K562 (cell line): ENCODE data around the gene UBE3B. TPM values are rescaled to one million over a fixed set of nuclear protein-coding genes. Genes with fewer than 3 reads are reported as not detected.
A peak's percentile ranks its signal among the peaks of the same experiment; 100 is the strongest.

Experiments used
- ATAC-seq: fragments of 200-7000 bp; cut with Tn5 transposase; 3 replicates; pipeline ENCODE4 v1.9.1; 2020; ENCODE audit warnings: moderate library complexity
- BruUV-seq: library from RNA; stranded (reverse); fragments of 400-500 nt; replicated peaks from 2 replicates; lab custom pipeline; 2021; lab: Mats Ljungman, UMichigan
- CTCF ChIA-PET: fragments of 300-600 bp; formaldehyde crosslinking; extraction: SDS; loops from one replicate; lab custom pipeline; 2021; ENCODE audit warnings: low intra/inter-chr PET ratio; lab: Yijun Ruan, JAX
- POLR2A ChIA-PET: fragments of 300-600, 350-650 bp; sonication (Branson Sonifier 250); formaldehyde crosslinking; extraction: SDS; loops from one replicate; lab custom pipeline; 2021; ENCODE audit warnings: antibody characterized with exemption, inconsistent platforms; lab: Yijun Ruan, JAX
- DNase-seq, 4 experiments: peaks; one replicate each; pipeline versions ENCODE4 v3.0.0 to v3.0.0-alpha.2; 2011 to 2018; ENCODE audit warnings: low spot score in 3 of 4, mixed read lengths in 3 of 4; ENCODE audit errors: extremely low read depth in 1 of 4
- FAIRE-seq: peaks from 2 replicates; lab custom pipeline; 2011; peaks lifted over from hg19 to GRCh38; lab: Jason Lieb, UNC
- H2AFZ ChIP-seq: 2 replicates; pipeline ENCODE4 v1.6.0; 2011; ENCODE audit warnings: low read depth, low read length, control low read depth, inconsistent platforms
- H3K27ac ChIP-seq: fragments of 200-600 bp; 3 replicates; pipeline ENCODE4 v1.8.0; 2011; ENCODE audit warnings: low read depth, mild to moderate bottlenecking, control low read depth, inconsistent platforms, low read length, moderate library complexity, mixed read lengths; ENCODE audit errors: extremely low read depth
- H3K27me3 ChIP-seq, 2 experiments: fragments of 300-600 bp in 1 of 2; 2 replicates in 1 of 2; 3 replicates in 1 of 2; pipeline versions ENCODE4 v1.6.0 to v1.8.0; 2011; ENCODE audit warnings: inconsistent platforms in 2 of 2, low read length in 2 of 2, mild to moderate bottlenecking in 1 of 2, mixed read lengths in 1 of 2, moderate library complexity in 1 of 2; ENCODE audit not compliant: control insufficient read depth in 2 of 2, insufficient read depth in 2 of 2
- H3K36me3 ChIP-seq: fragments of 300-600 bp; 3 replicates; pipeline ENCODE4 v1.8.0; 2011; ENCODE audit warnings: mild to moderate bottlenecking, low read length, inconsistent platforms; ENCODE audit not compliant: control insufficient read depth, insufficient read depth
- H3K4me1 ChIP-seq, 2 experiments: fragments of 200-600 bp in 1 of 2; replicated peaks in 1 of 2; 2 replicates in 1 of 2; 3 replicates in 1 of 2; pipeline versions ENCODE4 v1.5.1 to v1.8.0; 2011; ENCODE audit warnings: inconsistent platforms in 2 of 2, low read length in 2 of 2, mild to moderate bottlenecking in 1 of 2, mixed read lengths in 1 of 2, moderate library complexity in 1 of 2; ENCODE audit not compliant: control insufficient read depth in 2 of 2, insufficient read depth in 2 of 2
- H3K4me2 ChIP-seq: 2 replicates; pipeline ENCODE4 v1.6.1; 2011; ENCODE audit warnings: low read length, control low read depth, inconsistent platforms, mixed read lengths; ENCODE audit not compliant: insufficient read depth
- H3K4me3 ChIP-seq: fragments of 200-600 bp; sonication (generic), shearing (Covaris generic); 2 replicates; pipeline ENCODE4 v1.5.1; 2016; ENCODE audit warnings: control low read depth, inconsistent platforms
- H3K79me2 ChIP-seq: fragments of 200-600 bp; 3 replicates; pipeline ENCODE4 v1.8.0; 2011; ENCODE audit warnings: low read length, inconsistent platforms; ENCODE audit not compliant: control insufficient read depth, insufficient read depth
- H3K9ac ChIP-seq, 2 experiments: 2 replicates each; pipeline versions ENCODE4 v1.6.0 to v1.6.1; 2011; ENCODE audit warnings: low read depth in 2 of 2, low read length in 2 of 2, control low read depth in 1 of 2, inconsistent platforms in 1 of 2, mild to moderate bottlenecking in 1 of 2, mixed read lengths in 1 of 2; ENCODE audit not compliant: insufficient read depth in 1 of 2
- H3K9me1 ChIP-seq: one replicate; pipeline ENCODE4 v1.6.0; 2011; ENCODE audit warnings: inconsistent platforms, mild to moderate bottlenecking, low read length, moderate library complexity; ENCODE audit not compliant: control insufficient read depth, insufficient read depth
- H3K9me3 ChIP-seq: replicated peaks from 2 replicates; pipeline ENCODE4 v1.5.1; 2011; ENCODE audit warnings: low read depth, low read length, inconsistent platforms; ENCODE audit not compliant: control insufficient read depth, insufficient read depth
- H4K20me1 ChIP-seq: replicated peaks from 2 replicates; pipeline ENCODE4 v1.6.1; 2011; ENCODE audit warnings: low read length, inconsistent platforms, mixed read lengths; ENCODE audit not compliant: control insufficient read depth, insufficient read depth
- ATF7 ChIP-seq: fragments of 450-650 bp; IDR thresholded peaks from 2 replicates; pipeline ENCODE4 v1.7.1; 2014; ENCODE audit warnings: mild to moderate bottlenecking, moderate library complexity
- CBX1 ChIP-seq: sonication (generic); IDR thresholded peaks from 2 replicates; pipeline ENCODE4 v1.6.1; 2016; ENCODE audit warnings: antibody characterized with exemption, low read depth, mild to moderate bottlenecking
- HLTF ChIP-seq: fragments of 450-650 bp; IDR thresholded peaks from 2 replicates; pipeline ENCODE4 v1.6.1; 2016
- KDM5B ChIP-seq: fragments of 200-600 bp; sonication (generic); IDR thresholded peaks from 2 replicates; pipeline ENCODE4 v1.6.1; 2012; ENCODE audit warnings: low read depth, mild to moderate bottlenecking, moderate library complexity, low read length, control low read depth, inconsistent platforms; ENCODE audit not compliant: insufficient replicate concordance
- MEIS2 ChIP-seq: fragments of 450-650 bp; IDR thresholded peaks from 2 replicates; pipeline ENCODE4 v1.6.1; 2014; ENCODE audit warnings: mild to moderate bottlenecking; ENCODE audit not compliant: partially characterized antibody
- NFIX ChIP-seq: fragments of 250-450 bp; sonication (Bioruptor Pico); IDR thresholded peaks from 2 replicates; pipeline ENCODE4 v1.4.0; 2020; ENCODE audit warnings: low read depth, mild to moderate bottlenecking, moderate library complexity
- PRPF4 ChIP-seq: fragments of 200-400 bp; formaldehyde crosslinking; IDR thresholded peaks from one replicate; pipeline ENCODE4 v1.6.1; 2017; ENCODE audit warnings: low read length, low read depth, mild to moderate bottlenecking; ENCODE audit not compliant: insufficient read depth, poor library complexity, severe bottlenecking
- SMAD4 ChIP-seq: fragments of 250-450 bp; sonication (Bioruptor Pico); conservative IDR thresholded peaks from 2 replicates; pipeline ENCODE4 v1.8.0; 2021; ENCODE audit warnings: inconsistent platforms, mild to moderate bottlenecking, moderate library complexity
- SPI1 ChIP-seq: IDR thresholded peaks from 2 replicates; pipeline ENCODE4 v1.6.1; 2011; ENCODE audit warnings: low read depth, low read length, control low read depth, borderline replicate concordance
- ZNF274 ChIP-seq: IDR thresholded peaks from 2 replicates; pipeline ENCODE4 v1.6.1; 2011; ENCODE audit warnings: low read depth, mild to moderate bottlenecking, low read length, moderate library complexity, borderline replicate concordance
- ZNF282 ChIP-seq: sonication (generic); formaldehyde crosslinking; IDR thresholded peaks from 2 replicates; pipeline ENCODE4 v1.8.1; 2023; ENCODE audit warnings: missing genetic modification reagents
- ZNF699 ChIP-seq: fragments of 250-450 bp; sonication (Bioruptor Pico); IDR thresholded peaks from 2 replicates; pipeline ENCODE4 v1.8.0; 2021; ENCODE audit warnings: mild to moderate bottlenecking, moderate library complexity; ENCODE audit not compliant: insufficient replicate concordance
- WGBS: fragments of 100-300 bp; shearing (Covaris generic); methylation state at CpG from one replicate; pipeline ENCODE4 v1.1.6; 2016; ENCODE audit warnings: low coverage, mixed read lengths; ENCODE audit not compliant: insufficient coverage; ENCODE audit errors: missing lambda C conversion rate; 5-methylcytosine and 5-hydroxymethylcytosine counted together
- in situ Hi-C: fragments of 300-500 bp; cut with MboI; formaldehyde crosslinking; loops from 4 replicates; pipeline ENCODE4 v1.15.0; 2018; ENCODE audit warnings: inconsistent platforms, mixed read lengths
- intact Hi-C: fragments of 100-400 bp; cut with micrococcal nuclease; formaldehyde crosslinking; loops from 2 replicates; pipeline ENCODE4 v1.14.2; 2022
- polyA plus RNA-seq, 8 experiments: library from polyadenylated mRNA; depleted of rRNA in 4 of 8; stranded (reverse) in 5 of 8; unstranded in 3 of 8; fragments of >200 nt; fragmentation: Nextera tagmentation in 2 of 8; fragmentation: Illumina TruSeq in 1 of 8; extraction: Ambion mirVana in 2 of 8; extraction: Trizol in 1 of 8; gene quantifications; 2 replicates each; pipeline versions ENCODE4 v1.2.1 to v1.2.3, GENCODE V29; 2011 to 2014; ENCODE audit warnings: inconsistent platforms in 1 of 8, missing spikeins in 1 of 8
- total RNA-seq, 7 experiments: library from RNA; depleted of rRNA in 6 of 7; stranded (reverse); fragments of >200 nt in 6 of 7; fragmentation: Illumina TruSeq in 2 of 7; extraction: Trizol in 2 of 7; gene quantifications; 2 replicates each; pipeline versions ENCODE4 v1.2.1 to v1.2.3, GENCODE V29; 2011 to 2021; ENCODE audit warnings: low replicate concordance in 1 of 7
- TF ChIP-seq, protein P1 (sequence below): sonication (generic); formaldehyde crosslinking; IDR thresholded peaks from 2 replicates; pipeline ENCODE4 v1.8.0; 2022; ENCODE audit warnings: missing genetic modification reagents, mild to moderate bottlenecking, moderate library complexity, borderline replicate concordance
- TF ChIP-seq, protein P2 (sequence below): fragments of 450-650 bp; IDR thresholded peaks from 2 replicates; pipeline ENCODE4 v1.6.1; 2016; ENCODE audit warnings: low read depth, mild to moderate bottlenecking, moderate library complexity

Gene UBE3B
- total and polyA plus RNA-seq, 9 of the 15 experiments (the other 6 are each of a cell fraction or from before 2014, with no cell fraction given) = 7.6 to 23.6 (median 15.5) TPM

DNA sequence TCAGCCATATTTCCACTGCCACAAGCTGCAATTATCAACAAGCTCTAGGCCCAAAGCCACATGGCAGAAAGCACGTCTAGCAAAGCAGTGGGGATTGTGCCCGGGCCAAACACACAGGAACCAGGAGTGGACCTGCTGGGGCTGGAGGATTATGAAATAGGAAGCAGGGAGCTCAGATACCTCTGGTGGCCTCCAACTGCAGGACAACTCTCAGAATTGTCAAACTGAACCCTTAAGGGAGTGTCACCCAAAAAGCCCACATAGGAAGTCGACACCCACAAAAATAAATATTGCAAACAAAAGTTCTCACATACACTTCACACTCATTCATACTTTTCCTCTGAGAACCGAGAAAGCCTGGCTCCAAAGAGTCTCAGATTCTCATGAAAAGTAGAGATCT lies 26.5 kb upstream of the UBE3B start:
- BruUV-seq = no TSS peak

More for the DNA sequence above, 26.5 kb upstream of the UBE3B start:
- Histone ChIP-seq H3K27me3 (no peaks in the 10 kb centered on the region), H3K36me3 (peaks cover 64% of the 10 kb centered on the region; the same call in 2 of the 3 replicates), H3K4me3 (no peak overlapping the region), H3K9me1 (no peaks in the 10 kb centered on the region), H3K4me2 (no peak overlapping the region), H3K9ac (no peak overlapping the region), H3K27ac (no peak overlapping the region), H3K79me2 (no peaks in the 10 kb centered on the region), H2AFZ (no peak overlapping the region), H3K4me1 (peaks cover 0 to 3% of the 10 kb centered on the region in 2 experiments; a peak in 1 of 5 replicates), H3K9me3 (no peaks in the 10 kb centered on the region), H4K20me1 (no peaks in the 10 kb centered on the region)
- intact Hi-C loops (no loop called here), in situ Hi-C loops (no loop called here)
- 85% methylated on average over 4 of the region's 4 CpGs for WGBS
- no peak for DNase-seq
- ChIA-PET POLR2A (interaction anchor here (1.4 kb wide), 1 partner anchor 10 kb away, joined by 5 read pairs; no protein-coding TSS in a partner anchor), CTCF (no interaction called here)
- FAIRE-seq = peak; percentile 32
- no peak for TF ChIP-seq ZNF699 (CRISPR knock-in tag)
- no peak for TF ChIP-seq ZNF282 (CRISPR knock-in tag)
- no peak for TF ChIP-seq SPI1
- TF ChIP-seq, protein P1, sequence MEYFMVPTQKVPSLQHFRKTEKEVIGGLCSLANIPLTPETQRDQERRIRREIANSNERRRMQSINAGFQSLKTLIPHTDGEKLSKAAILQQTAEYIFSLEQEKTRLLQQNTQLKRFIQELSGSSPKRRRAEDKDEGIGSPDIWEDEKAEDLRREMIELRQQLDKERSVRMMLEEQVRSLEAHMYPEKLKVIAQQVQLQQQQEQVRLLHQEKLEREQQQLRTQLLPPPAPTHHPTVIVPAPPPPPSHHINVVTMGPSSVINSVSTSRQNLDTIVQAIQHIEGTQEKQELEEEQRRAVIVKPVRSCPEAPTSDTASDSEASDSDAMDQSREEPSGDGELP (CRISPR knock-in tag) = no peak
- TF ChIP-seq, protein P2, sequence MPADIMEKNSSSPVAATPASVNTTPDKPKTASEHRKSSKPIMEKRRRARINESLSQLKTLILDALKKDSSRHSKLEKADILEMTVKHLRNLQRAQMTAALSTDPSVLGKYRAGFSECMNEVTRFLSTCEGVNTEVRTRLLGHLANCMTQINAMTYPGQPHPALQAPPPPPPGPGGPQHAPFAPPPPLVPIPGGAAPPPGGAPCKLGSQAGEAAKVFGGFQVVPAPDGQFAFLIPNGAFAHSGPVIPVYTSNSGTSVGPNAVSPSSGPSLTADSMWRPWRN = no peak
- TF ChIP-seq SMAD4 (CRISPR knock-in tag) = no peak
- TF ChIP-seq MEIS2 = no peak
- TF ChIP-seq PRPF4 = no peak
- TF ChIP-seq KDM5B = no peak
- TF ChIP-seq CBX1 = no peak
- no peak for TF ChIP-seq NFIX (CRISPR knock-in tag)
- TF ChIP-seq ZNF274 = no peak
- TF ChIP-seq ATF7 = no peak
- no peak for TF ChIP-seq HLTF
- no peak for ATAC-seq
